Right ventricle myocardium inferior (tissue), 1 donor: ENCODE data around the gene RYR3. TPM values are rescaled to one million over a fixed set of nuclear protein-coding genes. Genes with fewer than 3 reads are reported as not detected.

Source experiments
- ATAC-seq: fragments of 200-7000 bp; cut with Tn5 transposase; one replicate; pipeline ENCODE4 v1.9.1; 2020; ENCODE audit warnings: mild to moderate bottlenecking, moderate library complexity
- DNase-seq: peaks from one replicate; pipeline ENCODE4 v3.0.0; 2021; ENCODE audit errors: missing footprints
- intact Hi-C: fragments of 100-400 bp; cut with DNase I; formaldehyde crosslinking; loops from one replicate; pipeline ENCODE4 v1.11.0; 2022
- total RNA-seq: library from RNA; stranded (reverse); fragmentation: NEBNext Ultra II Directional; extraction: Animal tissue kit (Norgen Biotek cat#: 25700); gene quantifications from one replicate; pipeline ENCODE4 v1.2.1, GENCODE V29; 2021
- donor health status: DM: no; HTN: yes; CAD: no; lungs with severe emphysema.

The RYR3 gene
- total RNA-seq, 1 donor from 2014 or later = not detected

- no peak for DNase-seq
- intact Hi-C loops = no loop called here
- no peak for ATAC-seq
Observed at GRCh38 chr15:33430577-33430976, 119.8 kb downstream of the RYR3 start.

DNA sequence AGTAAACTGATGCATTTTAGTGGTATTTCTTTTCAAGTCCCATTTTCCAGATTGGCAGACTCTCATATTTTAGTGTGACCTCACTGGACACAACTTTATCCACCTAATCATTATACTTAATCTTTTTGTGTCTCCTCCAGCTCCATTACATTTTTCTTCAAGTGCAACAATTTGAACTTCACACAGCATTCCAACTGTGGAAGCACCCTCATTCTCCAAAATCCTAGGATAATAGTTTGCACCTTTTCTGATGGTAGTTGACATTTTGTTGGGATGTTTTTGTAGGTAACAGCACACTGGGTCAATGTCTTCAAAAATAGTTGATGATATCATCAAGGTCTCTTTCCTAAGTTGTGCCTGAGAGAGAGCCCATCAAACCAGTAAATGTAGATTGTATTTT is 123.1 kb downstream of the RYR3 start:
- DNase-seq (no peak), ATAC-seq (no peak)
- intact Hi-C loops = no loop called here

GRCh38 chr15:33438396-33438795 is 127.6 kb downstream of the RYR3 start:
- ATAC-seq (no peak), DNase-seq (no peak)
- intact Hi-C loops = no loop called here

GRCh38 chr15:33440900-33441299 is 130.1 kb downstream of the RYR3 start:
- DNase-seq (no peak), ATAC-seq (no peak)
- intact Hi-C loops = no loop called here

- intact Hi-C loops = no loop called here
- ATAC-seq = no peak
- DNase-seq = no peak
Observed at GRCh38 chr15:33442449-33442848, 131.7 kb downstream of the RYR3 start.

GRCh38 chr15:33443708-33444107 is 132.9 kb downstream of the RYR3 start:
- intact Hi-C loops = no loop called here
- DNase-seq (no peak), ATAC-seq (no peak)

DNA sequence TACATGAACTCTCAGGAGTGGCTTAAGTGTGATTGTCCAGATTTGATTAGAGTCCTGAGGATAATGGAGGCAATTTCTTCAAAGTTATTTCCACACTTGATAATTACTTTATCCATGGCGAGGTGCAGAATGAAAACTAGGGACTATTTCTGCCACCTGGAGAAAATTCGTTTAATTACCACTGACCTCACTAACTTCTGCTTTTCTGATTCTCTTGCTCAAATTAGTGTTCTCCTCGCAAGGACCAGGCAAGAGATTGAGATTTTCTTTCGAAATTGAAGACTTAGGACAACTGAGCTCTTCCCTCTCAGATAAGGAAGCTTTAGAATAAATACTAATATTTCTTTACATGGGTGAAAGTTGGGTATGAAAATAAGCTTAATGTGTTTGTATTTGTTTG is 135.2 kb downstream of the RYR3 start:
- ATAC-seq = no peak
- intact Hi-C loops = no loop called here

GRCh38 chr15:33448151-33448550 is 137.4 kb downstream of the RYR3 start:
- intact Hi-C loops = no loop called here
- DNase-seq (no peak), ATAC-seq (no peak)

More for the DNA sequence above, 135.2 kb downstream of the RYR3 start:
- no peak for DNase-seq

GRCh38 chr15:33448961-33449606 is 138.3 kb downstream of the RYR3 start:
- no peak for DNase-seq
- intact Hi-C loops = no loop called here
- no peak for ATAC-seq

DNA sequence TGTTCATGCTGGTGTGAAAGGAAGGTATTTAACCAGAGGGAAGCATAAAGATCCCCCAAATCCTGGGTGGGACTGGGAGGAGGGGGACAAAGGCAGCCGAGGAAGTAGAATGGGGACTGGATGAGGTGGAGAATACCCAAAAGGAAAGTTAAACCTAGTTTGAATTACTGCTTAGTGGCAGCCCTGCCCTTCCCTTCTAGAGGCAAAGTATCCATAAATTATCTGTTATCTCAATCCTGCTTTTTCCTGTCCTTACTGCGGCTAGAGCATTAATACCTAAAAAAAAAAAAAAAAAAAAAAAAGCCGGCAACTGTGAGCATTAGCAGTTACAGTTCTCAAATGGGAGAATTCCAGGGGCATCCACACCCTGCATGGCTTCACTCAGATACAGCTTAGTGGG is 139.0 kb downstream of the RYR3 start:
- intact Hi-C loops = no loop called here
- DNase-seq (no peak), ATAC-seq (no peak)

GRCh38 chr15:33451385-33451784 is 140.6 kb downstream of the RYR3 start:
- no peak for ATAC-seq
- no peak for DNase-seq
- intact Hi-C loops = no loop called here

DNA sequence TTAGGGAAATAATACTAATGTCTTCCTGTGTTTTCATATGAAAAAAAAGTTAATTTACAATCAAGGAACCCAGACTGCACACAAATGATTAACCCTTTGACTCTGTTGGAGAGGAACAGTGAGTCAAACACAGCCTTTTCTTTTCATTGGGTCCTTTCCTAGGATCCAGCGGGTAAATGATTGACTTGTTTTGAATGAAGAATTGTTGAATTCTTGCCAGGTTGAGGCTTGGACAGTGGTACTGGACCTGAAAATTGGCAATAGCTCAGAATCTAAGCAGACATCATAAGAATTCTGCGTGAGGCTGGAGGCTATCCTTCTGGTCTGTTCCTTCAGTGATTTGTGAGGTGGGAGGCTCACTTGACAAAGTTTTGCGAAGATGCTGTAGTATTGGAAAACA is 143.0 kb downstream of the RYR3 start:
- no peak for ATAC-seq
- intact Hi-C loops = no loop called here

GRCh38 chr15:33454346-33454745 is 143.6 kb downstream of the RYR3 start:
- ATAC-seq (no peak), DNase-seq (no peak)
- intact Hi-C loops = no loop called here

More for the DNA sequence above, 143.0 kb downstream of the RYR3 start:
- no peak for DNase-seq

- intact Hi-C loops = no loop called here
- DNase-seq (no peak), ATAC-seq (no peak)
Observed at GRCh38 chr15:33454996-33455395, 144.2 kb downstream of the RYR3 start.

- intact Hi-C loops = no loop called here
- no peak for DNase-seq
- no peak for ATAC-seq
Observed at GRCh38 chr15:33458421-33458820, 147.7 kb downstream of the RYR3 start.

GRCh38 chr15:33460166-33460805 is 149.5 kb downstream of the RYR3 start:
- intact Hi-C loops = no loop called here
- DNase-seq (no peak), ATAC-seq (no peak)

DNA sequence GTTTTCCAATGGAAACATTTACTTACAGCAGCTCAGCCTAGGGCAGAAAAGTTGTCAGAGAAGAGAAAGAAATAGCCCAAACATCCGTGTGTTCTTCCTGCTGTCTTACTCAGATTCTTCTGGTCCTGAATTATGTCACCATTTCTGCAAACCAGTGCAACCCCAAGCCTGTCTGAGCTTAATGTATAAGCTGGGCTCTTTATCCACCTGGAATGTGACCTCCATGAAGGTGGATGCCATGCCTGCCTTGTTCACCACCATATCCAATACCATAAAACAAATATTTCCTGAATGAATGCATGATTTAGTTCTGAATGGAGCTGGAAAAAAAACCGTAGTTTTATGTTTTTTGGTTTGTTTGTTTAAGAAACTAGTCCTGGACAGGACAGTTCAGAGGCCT is 150.9 kb downstream of the RYR3 start:
- DNase-seq (no peak), ATAC-seq (no peak)
- intact Hi-C loops = no loop called here

GRCh38 chr15:33467146-33467815 is 156.5 kb downstream of the RYR3 start:
- DNase-seq = no peak
- intact Hi-C loops = no loop called here
- ATAC-seq = no peak

- DNase-seq (no peak), ATAC-seq (no peak)
- intact Hi-C loops = no loop called here
Observed at GRCh38 chr15:33467816-33468163, 157.0 kb downstream of the RYR3 start.

- intact Hi-C loops = no loop called here
- no peak for ATAC-seq
- DNase-seq = no peak
Observed at GRCh38 chr15:33468740-33469139, 158.0 kb downstream of the RYR3 start.
